HG02852 (cell line): ENCODE measurements around the gene DPPA3.
"Not testable (repeated sequence)": the region's sequence is repeated elsewhere in the genome, so short reads cannot be mapped to it uniquely, and the experiment has no call there.

Experiments used
- ATAC-seq: cut with Tn5 transposase; IDR thresholded peaks from one replicate; pipeline ENCODE4 v1.9.1; 2021; ENCODE audit warnings: mild to moderate bottlenecking, moderate library complexity; ENCODE audit not compliant: unreplicated experiment

The DPPA3 gene

DNA sequence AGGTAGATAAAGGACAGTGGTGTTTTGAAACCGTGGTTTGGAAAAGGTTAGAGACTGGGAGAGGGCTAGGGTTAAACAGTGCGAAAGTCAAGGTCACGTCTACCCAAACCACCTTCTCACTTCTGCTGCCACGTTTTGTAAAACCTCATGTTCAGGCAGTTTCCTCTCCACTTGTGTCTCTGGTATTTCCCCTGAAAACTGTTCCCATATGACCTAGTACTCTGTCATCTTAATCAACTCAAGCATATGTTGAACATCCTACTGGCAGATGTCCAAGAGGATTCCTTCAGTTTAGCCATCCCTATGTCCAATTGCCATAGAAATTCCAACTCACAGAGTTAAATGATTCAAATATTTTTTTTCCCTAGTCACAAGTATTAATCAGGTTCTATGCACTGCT, 18.5 kb downstream of the DPPA3 start:
- ATAC-seq, result no peak

GRCh38 chr12:7730984-7731383, 19.8 kb downstream of the DPPA3 start:
- not testable (repeated sequence) for ATAC-seq

DNA sequence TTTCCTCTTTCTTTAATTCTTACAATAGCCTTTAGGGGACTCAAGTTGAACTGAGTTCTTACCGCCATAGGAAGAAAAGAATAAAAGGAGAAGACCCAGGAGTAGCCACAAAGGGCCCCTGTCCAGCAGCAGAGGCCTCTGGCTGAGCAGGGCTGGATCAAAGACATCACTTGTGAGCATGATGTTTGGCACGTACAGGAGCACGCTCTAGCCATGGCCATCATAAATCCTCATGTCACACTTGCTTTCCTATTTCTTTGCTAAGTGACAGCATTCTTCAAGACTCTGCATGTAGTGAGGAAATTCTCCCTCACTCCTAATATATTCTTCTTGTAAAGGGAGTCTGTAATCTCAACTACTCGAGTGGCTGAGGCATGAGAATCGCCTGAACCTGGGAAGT, 20.3 kb downstream of the DPPA3 start:
- ATAC-seq, result no peak

DNA sequence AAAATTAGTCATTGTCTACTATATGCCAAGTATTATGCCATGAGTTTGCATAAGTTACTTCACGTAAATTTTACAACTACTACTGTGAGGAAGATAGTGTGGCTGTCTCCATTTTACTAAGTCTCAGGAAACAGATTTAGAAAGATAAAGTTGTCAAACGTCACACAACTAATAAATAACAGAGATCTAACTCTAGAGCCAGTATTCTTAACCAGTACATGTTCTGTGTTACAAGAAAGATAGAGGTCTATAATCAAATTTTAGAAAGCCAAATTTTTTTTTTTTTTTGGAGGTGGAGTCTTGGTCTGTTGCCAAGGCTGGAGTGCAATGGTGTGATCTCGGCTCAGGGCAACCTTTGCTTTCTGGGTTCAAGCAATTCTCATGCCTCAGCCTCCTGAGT, 21.8 kb downstream of the DPPA3 start:
- no peak for ATAC-seq

DNA sequence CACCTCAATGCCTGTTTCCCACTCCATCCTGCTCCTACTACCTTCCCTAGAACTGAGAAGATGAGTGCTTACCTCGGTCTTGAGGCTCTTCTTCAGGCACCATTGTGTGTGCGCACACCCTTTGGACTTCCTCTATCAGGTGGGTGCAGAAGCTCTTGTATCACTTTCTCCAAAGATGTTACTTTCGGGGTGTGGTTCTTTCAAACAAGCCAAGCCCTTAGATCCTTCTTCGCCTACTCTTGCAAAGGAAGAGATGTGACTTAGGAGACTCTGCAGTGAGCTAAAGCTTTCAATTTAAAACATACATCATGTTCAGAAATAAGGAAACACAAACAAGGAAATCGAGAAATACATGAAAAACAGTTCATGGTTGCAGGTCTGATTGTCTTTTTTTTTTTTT, 36.0 kb downstream of the DPPA3 start, which contains the start of gene CLEC4C:
Gene CLEC4C (minus strand): TSS at position 130 of the 400 bp plus-strand sequence. CDS start 27 bp downstream, at position 103.
- no peak for ATAC-seq

GRCh38 chr12:7748852-7749251, 37.6 kb downstream of the DPPA3 start:
- no peak for ATAC-seq

- ATAC-seq, result no peak
These were observed 38.2 kb downstream of the DPPA3 start for GRCh38 chr12:7749442-7749841.

GRCh38 chr12:7750350-7750749, 39.1 kb downstream of the DPPA3 start:
- ATAC-seq, result no peak

GRCh38 chr12:7751394-7751793, 40.2 kb downstream of the DPPA3 start:
- no peak for ATAC-seq

DNA sequence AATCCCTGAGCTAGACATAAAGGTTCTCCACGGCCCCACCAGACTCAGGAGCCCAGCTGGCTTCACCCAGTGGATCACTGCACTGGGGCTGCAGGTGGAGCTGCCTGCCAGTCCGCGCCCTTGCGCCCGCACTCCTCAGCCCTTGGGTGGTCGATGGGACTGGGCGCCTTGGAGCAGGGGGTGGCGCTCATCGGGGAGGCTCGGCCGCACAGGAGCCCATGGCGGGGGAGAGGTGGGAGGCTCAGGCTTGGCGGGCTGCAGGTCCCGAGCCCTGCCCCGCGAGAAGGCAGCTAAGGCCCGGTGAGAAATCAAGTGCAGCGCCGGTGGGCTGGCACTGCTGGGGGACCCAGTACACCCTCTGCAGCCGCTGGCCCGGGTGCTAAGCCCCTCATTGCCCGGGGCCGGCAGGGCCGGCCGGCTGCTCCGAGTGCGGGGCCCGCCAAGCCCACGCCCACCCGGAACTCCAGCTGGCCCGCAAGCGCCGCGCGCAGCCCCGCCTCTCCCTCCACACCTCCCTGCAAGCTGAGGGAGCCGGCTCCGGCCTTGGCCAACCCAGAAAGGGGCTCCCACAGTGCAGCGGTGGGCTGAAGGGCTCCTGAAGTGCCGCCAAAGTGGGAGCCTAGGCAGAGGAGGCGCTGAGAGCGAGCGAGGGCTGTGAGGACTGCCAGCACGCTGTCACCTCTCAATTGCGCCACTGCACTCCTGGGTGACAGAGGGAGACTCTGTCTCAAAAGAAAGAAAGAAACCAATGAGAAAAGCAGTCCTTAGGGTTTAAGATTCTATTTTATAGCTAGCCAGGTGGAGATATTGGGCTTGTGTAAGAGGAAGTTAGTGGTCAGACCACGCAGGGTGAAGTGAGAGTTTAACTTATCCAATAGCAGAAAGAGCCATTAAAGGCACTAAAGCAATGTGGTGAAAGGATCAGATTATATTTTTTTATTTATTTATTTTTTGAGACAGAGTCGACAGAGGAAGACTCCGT, 41.0 kb downstream of the DPPA3 start:
- not testable (repeated sequence) for ATAC-seq

- ATAC-seq, result not testable (repeated sequence)
These were observed 44.4 kb downstream of the DPPA3 start for GRCh38 chr12:7755668-7756067.

DNA sequence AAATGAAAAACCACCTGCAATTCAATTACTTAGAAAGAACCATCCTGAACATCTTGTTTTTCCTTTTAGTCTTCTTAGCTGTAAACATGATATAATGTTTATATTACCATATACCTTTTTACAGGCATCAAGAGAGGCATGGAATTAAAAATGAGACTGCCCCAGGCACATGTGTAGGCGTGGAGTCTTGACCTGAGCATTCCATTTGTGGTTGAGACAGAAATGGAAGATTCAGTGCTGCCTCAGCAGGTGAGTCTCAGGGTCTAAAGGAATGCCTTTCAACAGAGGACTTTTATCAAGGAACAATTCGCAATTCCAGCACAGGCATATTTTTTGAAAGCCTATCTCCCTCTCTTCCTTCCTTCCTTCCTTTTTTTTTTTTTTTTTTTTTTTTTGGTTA, 45.8 kb downstream of the DPPA3 start:
- ATAC-seq, result no peak

GRCh38 chr12:7758766-7759140, 47.5 kb downstream of the DPPA3 start:
- ATAC-seq, result no peak
